NCI-H187 treated with DMSO at 0.1 percent for 48 hours (cell line): ENCODE measurements around the gene SELENON.
"Not testable (repeated sequence)": the region's sequence is repeated elsewhere in the genome, so short reads cannot be mapped to it uniquely, and the experiment has no call there.

Experiments
- DNase-seq: peaks from one replicate; lab custom pipeline; 2025; lab: John Stamatoyannopoulos, UW

Gene SELENON

DNA sequence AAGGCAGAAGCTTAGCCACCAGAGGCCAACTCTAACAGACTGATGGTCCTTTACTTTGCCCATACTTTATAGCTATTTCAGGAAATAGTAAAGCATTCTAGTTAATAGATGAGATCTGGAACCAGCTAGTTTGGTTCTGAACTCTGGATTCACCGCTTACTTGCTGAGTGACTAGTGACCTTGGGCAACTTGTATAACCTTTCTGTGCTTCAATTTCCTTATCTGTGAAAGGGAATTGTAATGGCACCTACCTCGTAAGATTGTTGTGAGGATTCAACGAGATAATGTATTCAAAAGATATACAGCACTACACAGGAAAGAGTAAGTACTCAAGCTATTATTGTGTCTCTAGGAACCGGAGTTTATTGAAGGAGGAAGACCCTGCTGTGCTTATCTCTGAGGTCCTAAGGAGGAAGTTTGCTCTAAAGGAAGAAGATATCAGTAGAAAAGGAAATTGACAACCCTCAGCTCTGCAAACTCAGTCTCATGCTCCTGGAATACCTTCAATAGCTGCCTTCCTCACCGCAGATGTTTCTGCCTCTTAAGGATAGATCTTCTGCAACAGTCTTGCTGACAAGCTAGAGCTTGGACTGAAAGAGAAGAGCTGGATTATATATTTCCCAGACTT, 31.7 kb downstream of the SELENON start:
- DNase-seq, result no peak

DNA sequence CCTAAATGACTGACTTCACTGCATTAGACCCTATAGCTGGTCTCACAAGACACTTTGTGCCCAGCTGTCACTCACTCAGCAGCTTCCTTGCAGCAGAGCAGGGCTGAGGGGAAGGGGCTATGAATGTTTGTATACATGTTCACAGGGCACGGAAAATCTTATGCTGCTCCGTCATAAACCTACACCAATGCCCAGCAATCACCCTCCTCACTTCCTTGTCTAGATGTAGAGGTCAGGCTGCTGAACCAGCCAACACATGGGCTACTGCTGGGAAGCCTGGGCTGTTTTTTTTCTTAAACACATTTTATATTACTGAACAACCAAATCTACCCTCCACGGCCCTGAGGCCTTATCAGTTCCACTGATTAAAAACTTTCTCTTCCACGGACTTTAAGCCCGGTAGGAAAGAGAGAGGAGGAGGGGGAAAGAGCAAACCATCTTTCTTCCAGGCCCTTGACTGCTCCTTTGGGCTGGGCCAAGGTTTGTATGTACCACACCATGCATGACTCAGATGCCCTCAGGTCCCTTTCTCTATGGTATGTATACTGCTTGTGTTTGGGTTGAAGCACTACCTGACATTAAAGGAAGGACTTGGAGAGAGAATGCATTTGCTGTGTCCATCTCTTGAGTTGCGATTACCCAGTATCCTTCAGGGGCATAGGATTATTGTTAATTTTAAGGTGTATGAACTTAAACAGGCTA, 32.5 kb downstream of the SELENON start:
- DNase-seq, result no peak

DNA sequence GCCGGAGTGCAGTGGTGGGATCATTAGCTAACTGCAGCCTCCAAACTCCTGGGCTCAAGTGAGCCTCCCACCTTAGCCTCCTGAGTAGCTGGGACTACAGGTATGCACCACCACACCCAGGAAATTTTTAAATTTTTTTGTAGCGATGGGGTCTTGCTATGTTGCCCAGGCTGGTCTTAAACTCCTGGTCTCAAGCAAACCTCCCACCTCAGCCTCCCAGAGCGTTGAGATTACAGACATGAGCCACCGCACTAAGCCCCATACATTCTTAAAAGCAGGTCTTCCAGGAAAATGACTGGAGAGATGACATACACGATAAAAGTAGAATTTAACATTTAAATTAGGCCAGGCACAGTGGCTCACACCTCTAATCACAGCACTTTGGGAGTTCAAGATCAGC, 33.2 kb downstream of the SELENON start:
- DNase-seq, result no peak

DNA sequence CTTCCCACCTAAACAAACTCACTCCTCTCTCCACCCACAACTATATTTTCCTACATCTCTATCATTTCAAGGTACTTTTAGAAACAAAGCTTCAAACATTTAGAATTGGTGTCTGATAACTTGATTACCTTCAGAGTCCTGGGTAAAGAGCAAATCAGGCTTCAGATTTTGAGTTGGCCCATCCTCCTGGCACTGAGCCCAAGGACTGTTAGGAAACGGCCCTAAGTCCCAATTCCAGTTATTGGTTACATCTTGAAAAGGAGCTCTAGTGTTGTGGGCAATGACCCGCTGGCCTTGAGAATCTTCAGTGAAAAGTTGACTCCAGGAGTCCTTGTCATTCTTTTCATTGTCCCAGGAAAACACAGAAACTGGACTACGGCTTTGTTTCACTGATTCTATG, 34.9 kb downstream of the SELENON start:
- DNase-seq, result no peak

DNA sequence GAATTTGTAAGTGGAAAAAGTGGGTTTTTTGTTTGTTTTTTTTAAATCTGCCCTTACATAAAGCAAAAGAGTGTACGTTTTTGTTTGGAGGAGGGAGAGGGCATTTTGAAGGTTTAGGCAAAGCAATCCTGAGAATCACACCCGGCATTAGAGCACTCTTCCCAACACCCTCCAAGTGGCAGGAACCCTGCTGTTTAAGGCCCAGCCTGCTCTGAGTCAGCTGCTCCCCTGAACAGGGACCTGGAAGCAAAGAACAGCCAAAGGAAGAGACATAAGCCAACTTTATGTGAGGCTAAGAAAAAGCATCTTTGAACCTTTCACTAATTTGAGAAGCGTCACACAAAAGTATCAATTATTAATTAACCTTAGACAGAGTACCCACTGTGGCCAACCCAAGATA, 36.7 kb downstream of the SELENON start:
- DNase-seq, result no peak

DNA sequence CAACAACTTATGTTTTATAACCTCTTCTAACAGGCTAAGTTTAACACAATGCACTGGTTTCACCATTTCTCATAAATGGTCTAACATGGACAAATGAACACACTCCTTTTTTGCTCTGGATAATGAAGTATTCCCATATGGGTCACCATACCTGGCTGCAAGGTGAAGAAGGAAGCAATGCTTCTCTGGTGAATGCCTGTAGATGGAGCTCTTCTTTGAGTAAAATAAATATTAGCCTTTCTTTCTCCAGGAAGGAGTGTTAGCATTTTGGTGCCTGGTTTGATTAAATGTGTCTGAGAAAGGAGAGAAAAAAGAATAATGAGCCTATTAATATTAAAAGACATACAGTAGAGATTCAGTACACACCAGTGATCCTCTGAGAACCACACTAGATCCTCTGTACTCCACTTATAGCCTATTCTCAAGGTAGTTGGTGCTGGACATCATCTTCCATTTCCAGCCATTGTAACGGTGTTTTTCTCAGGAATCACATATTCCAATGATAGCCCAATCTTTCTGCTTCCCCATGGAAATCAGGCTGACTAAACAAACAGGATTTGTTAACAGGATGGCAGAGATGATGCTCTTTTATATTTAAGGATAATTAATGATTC, 37.4 kb downstream of the SELENON start:
- DNase-seq, result no peak

DNA sequence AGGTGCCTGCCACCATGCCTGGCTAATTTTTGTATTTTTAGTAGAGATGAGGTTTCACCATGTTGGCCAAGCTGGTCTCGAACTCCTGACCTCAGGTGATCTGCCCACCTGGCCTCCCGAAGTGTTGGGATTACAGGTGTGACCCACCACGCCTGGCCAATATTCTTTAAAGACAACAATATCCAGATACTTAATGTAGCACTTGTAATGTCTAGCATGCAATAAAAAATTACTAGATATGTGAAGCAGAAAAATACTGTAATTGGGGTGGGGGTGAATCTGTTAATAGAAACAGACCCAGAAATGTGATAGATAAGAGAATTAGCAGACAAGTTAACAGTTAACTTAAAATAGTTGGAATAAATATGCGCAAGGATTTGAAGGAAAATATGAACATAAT, 39.8 kb downstream of the SELENON start:
- not testable (repeated sequence) for DNase-seq

DNA sequence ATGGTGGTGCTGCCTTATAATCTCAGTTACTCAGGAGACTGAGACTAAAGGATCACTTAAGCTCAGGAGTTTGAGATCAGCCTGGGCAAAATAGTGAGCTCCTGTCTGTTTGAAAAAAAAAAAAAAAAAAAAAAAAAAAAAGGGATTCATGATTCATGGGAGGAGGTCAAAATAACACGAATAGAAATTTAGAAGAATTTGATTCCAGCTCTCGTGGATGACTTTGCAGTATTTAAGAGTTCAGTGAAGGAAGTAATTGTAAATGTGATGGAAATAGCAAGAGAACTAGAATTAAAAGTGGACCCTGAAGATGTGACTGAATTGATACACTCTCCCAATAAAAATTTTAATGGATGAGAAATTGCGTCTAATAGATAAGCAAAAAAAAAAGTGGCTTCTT, 43.5 kb downstream of the SELENON start:
- DNase-seq, result no peak

DNA sequence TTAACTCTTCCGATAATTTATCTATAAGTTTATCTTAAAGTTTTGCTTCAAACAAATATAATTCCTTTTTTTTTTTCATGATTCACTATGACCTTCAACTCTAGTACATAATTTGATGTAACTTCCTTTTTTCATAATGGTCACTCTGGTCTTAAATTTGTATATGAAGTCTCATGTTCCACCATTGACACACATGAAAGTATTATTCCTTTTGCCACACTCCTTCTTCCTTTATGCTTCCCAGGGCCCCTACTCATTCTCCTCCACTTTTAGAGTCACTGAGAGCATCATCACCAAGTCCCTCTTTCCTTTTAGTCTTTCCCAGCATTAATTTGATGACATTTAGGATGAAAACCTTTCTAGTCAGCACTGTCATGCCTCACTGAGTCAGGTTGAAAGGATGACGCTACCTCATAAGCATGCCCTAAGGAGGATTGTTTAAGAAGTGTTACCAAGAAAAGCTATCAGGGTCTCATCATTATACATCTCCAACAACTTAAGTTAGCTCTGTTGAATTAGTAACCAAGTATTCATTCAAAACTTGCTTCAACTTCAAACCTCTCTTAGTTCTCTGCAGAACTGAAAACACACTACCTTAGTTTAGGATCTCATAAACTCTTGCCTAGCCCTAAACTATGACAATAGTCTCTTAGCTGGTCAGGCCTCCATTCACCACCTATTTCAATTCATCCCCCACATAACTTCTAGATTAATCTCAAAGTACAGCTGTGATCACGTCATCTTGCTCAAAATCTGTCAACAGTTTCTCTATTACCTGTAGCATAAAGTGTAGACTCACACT, 44.7 kb downstream of the SELENON start:
- DNase-seq, result no peak

DNA sequence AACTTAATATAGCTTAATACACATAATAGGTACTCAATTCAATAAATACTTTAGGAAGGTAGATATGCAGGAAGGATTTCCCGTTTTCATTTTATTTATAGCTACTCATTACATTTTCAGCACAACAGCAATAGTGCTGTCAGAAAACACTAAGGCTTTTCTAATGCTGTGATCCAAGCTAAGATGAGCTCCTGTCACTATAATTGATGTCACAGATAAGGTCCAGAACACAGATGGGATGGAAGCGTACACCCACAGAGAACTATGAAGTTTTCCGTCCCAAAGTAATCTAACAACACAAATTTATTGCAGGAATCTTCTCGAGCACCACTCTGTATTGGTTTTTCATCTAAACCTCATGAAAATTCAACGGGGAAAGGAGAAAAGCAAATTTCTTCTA, 45.7 kb downstream of the SELENON start:
- no peak for DNase-seq

DNA sequence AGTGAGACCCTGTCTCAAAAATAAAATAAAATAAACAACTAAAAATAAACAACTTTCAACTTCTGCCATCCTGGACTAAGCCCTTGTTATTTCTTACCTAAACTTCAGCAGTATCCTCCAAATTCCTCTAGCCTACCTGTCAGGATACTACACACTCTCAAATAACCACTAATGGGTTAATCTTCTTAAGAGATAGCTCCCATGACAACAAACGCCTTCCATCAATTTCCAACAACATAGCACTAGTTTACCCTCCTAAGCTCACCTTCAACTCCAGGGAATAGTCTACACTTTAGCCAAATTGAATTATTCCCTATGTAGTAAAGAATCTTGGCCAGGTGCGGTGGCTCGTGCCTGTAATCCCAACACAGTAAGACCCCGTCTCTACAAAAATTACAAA, 47.9 kb downstream of the SELENON start:
- no peak for DNase-seq

DNA sequence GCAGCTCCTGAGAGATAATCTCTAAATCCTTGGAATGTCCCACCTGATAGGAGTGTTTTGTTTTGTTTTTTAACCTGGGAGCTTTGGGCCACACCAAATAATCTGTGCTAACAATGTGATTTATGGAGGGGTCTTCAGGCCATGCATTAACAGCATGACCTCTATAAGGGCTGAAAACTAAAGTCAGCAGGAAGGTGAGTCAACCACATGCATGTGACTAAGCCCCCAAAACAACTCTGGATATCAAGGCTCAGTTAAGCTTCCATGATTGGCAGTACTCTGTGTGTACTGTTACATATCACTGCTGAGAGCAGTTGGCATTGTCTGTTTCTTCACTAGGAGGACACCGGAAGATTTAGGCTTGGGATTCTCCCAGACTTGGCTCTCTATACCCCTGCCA, 48.5 kb downstream of the SELENON start:
- no peak for DNase-seq

DNA sequence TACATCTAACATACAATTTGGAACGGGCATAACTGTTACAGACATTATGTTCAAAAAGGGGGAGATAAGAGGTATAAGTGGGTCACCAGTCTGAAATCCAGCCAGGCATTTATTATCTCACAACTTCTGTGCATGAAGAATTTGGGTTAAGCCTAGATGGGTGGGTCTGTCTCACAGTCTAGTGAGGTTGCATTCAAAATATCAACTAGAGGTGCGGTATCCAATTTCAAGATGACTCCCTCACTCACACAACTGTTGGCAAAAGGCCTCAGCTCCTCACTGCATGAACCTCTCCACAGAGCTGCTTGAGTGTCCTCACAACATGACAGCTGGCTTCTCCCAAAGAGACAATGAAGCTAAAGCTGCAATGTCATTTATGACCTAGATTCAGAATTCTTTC, 54.6 kb downstream of the SELENON start:
- DNase-seq, result no peak

DNA sequence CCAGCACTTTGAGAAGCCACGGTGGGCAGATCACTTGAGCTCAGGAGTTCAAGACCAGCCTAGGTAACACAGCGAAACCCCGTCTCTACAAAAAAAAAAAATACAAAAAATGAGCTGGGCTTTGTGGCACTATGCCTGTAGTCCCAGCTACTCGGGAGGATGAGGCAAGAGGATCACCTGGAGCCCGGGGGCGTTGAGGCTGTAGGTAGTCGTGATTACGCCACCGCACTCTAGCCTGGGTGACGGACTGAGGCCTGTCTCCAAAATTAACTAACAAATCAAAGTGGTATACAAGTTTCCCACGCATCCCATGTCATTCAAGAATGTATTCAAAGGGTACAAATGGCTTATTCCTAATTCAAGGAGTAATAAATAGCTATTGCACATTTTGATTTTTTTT, 56.9 kb downstream of the SELENON start:
- DNase-seq, result no peak

DNA sequence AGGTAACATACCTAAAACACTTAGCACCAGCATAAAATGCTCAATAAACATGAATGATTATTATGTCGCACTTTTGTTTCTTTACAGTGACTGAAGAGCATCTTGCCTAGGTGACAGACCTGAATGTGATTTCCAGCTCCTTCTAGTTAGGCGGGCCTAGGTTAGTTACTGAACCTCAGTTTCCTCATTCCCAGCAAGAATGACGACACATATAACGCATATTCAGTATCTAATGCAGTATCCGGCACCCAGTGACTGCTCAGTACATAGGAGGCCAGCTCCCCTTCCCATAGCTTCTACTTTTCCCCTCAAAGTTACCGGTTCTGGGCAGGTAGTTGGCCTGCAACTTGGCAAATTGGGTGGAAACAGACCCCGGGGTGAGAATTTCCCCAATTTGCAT, 58.5 kb downstream of the SELENON start:
- DNase-seq, result no peak

DNA sequence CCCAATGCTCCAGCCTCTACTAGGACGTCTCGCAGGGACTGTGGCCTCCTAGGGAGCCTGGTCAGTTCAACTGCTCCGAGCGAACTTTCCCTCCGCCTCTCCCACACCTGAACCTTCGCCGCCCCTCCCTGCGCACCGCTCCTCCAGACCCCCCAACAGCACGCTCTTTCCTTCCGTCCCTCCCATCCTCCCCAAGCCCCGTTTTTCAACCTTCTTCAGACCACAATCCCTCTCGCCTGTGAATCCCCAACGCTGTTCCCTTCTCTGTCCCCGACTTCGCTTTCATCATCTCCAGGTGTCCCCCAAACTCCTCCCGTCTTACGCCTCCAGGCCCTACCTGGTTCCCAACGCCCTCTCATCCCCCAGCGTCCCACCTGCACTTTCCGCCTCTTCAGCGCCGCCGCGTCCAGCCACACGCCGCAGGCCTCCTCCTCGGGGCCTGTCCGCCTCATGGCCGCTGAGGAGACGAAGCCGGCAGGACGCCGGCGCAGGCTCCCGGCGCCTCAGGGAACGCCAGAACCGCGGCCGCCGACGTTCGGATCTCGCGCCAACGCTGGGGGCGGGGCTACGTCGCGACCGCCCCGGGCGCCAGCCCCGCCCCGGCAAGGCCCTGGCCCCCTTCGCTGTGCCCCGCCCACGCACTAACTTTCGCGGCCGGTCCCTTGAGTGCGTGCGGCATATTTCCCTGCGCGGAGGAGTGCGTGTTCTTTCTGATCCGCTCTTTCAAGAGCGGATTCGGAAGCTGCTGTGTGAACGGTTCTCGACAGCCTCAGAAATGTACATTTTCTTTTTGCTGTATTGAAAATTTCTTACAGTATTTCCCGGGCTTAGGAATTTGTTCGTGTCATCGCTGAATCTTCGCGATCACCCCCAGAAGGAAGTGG, 59.2 kb downstream of the SELENON start, which contains the start of gene AUNIP:
Gene AUNIP (minus strand): TSS at position 552 of the 884 bp plus-strand sequence. CDS start 100 bp downstream, at position 452.
- no peak for DNase-seq

DNA sequence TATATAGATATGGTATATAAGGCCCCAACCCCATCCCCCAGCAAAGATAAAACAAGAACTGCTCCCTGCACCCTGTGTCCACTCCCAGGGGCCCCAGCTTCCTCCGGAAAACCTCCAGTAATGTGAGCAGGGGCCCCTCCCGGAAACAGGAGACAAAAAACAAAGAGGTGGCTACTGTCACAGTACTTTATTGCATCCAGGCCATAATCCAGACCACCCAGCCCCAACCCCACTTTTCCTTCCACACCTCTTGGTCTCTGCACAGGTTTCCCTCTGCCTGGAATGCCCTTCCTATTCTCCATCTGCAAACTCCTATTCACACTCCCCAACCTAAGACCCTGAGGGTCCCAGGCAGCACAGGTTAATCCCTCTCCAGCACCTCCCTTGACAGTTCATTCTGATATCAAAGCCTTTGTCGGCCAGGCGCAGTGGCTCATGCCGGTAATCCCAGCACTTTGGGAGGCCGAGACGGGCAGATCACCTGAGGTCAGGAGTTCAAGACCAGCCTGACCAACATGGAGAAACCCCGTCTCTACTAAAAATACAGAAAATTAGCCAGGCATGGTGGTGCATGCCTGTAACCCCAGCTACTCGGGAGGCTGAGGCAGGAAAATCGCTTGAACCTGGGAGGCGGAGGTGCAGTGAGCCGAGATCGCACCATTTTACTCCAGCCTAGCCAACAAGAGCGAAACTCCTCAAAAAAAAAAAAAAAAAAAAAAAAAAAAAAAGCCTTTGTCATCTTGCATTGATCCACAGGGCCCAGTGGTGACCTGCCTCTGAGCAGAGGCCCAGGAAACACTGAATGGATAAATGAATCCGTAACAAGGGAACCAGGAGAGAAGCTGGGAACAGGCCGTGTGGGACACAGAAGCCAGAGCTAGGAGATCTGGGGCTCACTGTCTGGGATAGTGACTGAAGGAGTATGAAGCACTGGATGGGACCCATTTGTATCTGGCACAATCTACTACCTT, 61.6 kb downstream of the SELENON start:
- no peak for DNase-seq

DNA sequence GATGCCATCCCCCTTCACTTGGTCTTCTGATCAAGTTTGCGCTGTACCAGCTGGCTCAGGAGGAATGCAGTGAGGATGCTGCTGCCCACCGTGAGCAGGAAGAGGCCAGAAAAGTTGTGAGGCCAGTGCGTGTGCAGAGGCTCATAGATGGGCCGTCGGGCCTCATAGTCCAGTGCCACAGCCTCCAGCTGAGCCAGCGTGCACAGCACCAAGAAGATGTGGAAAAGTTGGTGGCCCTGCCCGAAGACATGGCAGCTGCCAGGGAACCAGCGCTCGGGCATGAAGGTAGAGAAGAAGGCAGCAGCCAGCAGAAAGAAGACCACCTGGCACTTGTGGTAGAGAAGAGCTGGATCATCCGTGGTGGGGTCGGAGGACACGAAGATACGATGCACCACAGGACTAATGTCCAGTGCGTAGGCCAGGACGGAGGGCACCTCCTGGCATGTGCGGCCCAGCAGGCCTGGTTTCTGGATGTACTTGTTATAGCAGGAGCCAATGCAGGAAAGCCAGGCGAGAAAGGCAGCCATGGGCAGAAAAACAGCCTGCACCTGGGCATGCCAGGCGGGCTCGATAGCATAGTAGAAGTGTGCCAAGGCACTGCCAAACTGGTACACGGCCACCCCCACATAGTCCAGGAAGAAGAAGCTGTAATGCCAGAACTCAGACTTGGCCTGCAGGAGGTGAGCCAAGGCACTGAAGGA, 62.9 kb downstream of the SELENON start:
- DNase-seq, result no peak

DNA sequence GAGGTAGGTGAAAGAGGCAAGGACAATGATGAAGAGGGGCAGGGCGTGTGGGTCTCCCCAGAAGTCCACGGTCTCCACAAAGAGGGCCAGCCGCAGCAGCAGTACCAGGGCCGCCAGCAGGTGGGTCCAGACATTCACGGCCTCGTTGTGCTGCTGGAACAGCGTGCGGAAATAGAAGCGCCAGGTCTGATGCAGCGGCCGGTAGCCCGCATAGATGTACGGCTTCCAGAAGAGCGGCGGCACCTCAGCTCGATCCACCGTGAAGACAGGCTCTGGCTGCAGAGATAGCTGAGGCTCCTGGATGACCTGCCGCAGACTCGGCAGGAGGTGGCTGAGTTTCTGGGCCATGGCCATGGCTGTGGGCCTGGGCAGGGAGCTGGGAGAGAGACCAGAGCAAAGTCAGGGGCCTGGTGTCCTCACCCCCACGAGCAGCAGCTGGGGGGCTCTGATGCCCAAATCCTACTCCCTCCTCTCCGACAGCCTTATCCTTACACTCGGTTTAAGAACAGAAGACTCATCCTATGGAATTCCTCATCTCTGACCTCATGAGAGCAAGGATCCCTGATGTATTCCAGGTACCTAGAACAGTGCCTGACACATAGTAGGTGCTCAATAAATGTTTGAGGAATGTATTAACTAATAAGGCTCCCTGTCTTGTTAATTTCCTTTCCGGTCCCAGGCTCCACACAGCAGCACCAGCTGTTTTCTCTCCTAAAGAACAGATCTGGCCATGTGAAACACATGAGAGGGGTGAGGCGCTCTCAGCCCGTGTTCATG, 63.7 kb downstream of the SELENON start:
- no peak for DNase-seq
